HG03378 (cell line): ENCODE results near the gene ZFAND2B.

Source experiments
- ATAC-seq: cut with Tn5 transposase; IDR thresholded peaks from one replicate; pipeline ENCODE4 v1.9.1; 2021; ENCODE audit warnings: mild to moderate bottlenecking, moderate library complexity; ENCODE audit not compliant: unreplicated experiment

Gene ZFAND2B, protein sequence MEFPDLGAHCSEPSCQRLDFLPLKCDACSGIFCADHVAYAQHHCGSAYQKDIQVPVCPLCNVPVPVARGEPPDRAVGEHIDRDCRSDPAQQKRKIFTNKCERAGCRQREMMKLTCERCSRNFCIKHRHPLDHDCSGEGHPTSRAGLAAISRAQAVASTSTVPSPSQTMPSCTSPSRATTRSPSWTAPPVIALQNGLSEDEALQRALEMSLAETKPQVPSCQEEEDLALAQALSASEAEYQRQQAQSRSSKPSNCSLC

DNA sequence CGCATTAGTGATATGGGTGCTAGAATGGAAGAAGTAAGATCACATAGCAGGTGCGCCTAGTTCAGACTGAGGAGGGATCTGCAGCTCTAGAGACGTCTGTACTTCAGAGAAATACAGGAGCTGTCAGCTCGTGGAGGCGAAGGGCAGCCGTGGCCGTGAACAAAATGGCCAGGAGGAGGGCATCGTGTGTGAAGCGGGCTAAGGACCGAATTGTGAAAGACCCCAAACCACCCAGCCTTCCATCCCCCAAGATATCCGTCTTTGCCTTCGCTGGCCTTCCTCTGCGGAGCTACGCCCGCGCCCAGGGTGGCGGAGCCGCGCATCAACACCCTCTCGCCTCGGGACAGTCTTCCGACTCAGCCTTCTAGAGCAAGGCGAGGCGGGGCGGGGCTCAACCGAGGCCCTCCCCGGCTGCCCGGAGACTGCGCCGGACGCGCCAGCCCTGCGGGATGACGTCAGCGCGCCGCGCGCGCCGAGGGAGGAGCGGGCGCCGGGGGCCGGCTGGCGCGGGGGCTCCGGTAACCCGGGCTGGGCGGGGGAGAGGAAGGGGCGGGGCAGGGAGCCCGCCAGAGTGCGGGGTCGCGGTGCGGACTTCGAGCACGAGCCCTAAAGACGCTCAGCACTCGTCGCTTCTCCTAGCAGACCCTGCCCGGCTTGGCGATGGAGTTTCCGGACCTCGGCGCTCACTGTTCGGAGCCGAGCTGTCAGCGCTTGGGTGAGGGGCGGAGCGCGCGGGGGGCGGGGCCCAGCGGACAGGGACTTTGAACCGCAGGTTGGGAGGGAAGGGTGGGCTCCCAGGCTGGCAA, at the start of gene ZFAND2B:
Gene ZFAND2B, plus strand, starts transcription at position 455 of the 806 bp plus-strand sequence. Its CDS starts 206 bp downstream, at position 661.
- ATAC-seq = peak; percentile 90

DNA sequence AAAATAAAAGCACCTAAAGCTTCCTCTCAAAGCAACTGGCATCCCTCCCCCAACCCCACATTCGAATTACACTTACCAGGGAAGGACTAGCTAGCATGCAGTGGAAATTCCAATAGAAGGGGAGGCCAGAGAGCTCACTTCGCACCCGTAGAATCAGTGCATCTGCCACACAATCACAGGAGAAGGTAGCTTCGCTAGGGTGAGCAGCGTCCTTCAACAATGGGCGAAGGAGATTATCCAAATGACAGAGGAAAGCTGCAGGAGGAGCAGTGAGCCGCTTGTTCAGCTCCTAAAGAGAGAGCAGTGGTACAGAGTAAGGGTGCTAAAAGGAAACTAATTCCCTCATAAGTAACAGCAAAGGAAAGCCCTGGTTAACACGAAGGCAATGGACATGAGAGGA, 49.2 kb upstream of the ZFAND2B start:
- ATAC-seq = no peak

DNA sequence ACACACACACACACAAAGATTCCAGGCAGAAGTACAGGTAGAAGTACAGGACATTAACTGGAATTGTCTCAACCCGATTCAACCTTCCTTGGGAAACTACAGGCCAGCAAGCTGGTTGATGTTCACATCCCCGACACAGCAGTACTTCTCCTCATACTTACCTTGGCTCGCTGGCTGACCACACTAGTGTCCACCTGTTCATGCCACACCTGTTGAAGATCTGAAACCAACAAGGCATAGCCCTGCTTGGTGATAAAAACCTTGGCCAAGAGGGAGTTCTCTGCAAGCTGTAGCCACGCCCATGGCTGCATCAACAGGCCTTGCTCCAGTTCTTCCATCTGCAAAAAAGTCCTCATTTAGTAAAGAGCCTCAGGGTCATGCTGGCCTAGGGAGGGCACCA, 48.6 kb upstream of the ZFAND2B start:
- no peak for ATAC-seq

DNA sequence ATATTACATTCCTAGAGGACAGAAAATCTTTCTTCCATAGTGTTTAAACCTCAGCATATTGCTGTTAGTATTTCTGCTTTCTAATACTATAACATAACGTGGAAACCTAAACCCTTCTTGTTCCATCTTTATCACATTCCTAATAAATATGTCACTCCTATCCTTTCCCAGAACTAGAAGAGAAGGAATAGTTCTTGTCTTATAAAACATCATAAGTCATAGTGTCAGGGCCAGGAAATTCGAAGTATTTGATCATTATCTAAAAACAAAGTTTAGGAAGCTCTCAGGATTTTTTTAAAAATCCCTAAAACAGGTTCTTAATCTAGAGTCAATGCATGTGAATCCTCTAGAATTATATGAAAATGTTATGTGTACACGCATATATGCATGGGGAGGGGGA, 48.0 kb upstream of the ZFAND2B start:
- no peak for ATAC-seq

DNA sequence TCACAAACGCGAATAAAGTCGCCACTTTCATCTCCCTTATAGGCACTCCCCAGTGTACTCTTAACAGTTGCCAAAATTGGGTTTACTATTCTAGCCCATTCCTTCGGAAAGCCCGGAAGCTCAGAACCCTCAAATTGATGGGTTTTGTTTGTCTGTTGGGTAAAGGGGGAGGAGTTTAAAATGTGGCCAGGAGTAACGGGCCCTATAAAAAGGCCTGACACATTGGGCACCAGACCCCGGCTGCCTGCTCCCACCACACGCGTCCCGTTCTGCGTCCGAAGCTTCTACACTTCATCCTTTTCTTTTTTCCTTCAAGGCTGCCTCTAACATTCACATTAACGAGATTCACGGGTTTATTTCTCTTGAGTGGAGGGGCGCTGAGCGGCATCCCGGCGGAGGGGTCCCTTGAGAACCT, 46.8 kb upstream of the ZFAND2B start:
- ATAC-seq = peak; percentile 1

DNA sequence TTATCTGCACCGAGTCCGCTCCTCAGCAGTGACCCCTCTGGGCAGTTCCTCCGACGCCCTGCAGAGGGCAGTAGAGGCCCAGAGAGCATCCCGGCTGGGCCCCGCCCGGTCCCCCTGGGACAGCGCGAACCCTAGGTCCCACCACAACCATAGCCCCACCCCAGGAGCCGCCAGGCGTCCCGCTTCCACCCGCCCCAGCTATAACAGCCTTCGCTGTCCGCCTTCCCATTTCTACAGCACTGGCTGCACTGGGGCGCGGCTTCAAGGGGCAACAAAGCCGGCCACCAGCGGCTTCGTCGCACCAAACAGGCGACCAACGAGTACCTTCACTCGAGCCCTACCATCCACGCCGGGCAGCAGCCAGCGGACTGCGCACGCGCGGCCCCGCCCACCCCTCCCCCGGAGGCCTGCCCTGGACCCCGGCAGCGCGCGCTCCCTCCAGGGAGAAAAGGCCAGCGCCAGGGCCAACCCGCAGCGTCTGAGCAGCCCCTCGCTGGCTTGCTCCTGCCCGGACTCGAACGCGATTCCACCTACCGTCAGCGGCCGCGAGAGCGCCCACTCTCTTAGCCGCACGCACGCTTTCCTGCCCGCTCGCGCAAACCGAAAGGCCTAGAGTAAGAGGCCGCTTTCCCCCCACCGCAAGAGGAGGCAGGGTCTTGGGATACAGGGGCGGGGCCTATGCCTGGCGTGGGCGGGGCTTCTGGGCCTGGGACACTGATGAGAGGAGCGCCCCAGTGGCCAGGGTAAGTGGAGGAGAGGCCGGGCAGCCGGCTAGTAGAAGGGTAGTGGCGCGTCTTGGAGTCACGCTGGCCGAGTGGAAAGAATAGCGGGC, 46.2 kb upstream of the ZFAND2B start, which contains the start of gene NHEJ1:
Gene NHEJ1, minus strand, starts transcription at position 630 of the 832 bp plus-strand sequence. CDS start 2,453 bp downstream, outside the sequence.
- peak; percentile 73 for ATAC-seq

DNA sequence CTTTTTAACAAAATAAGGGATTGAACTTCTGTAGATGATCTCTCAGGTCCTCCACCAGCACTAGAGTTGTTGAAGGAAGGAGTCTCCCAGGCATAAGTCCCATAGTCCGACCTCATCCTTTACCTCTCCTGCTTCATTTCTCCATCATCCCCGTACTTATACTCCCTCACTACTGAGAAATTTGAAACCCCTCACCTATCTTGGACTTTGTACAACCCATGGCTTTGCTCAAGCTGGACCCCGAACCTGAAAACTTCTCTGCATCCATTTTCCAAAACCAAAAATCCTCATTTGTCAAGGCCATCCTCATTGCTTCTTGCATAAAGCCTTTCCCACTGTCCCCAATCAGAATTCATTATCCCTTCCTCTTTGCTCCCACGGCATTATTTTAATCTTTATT, 45.5 kb upstream of the ZFAND2B start:
- no peak for ATAC-seq

DNA sequence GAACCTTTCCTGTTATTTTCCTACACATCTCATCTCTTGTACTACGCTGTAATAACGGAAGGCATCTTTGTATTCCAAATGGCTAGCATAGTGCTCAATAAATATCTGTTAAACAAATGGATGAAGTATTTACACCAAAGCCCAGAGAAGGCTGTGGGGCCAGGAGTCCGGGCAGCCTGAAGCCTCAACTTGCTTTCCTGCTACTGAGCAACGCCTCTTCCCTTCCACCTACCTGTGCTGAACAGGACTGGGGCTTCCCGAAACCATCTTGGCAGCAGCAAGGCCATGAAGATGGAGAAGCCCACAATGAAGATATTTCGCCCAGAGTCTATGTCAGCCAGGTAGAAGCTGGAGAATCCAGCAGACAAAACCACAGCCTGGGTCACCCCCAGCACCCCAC, 43.4 kb upstream of the ZFAND2B start:
- no peak for ATAC-seq

DNA sequence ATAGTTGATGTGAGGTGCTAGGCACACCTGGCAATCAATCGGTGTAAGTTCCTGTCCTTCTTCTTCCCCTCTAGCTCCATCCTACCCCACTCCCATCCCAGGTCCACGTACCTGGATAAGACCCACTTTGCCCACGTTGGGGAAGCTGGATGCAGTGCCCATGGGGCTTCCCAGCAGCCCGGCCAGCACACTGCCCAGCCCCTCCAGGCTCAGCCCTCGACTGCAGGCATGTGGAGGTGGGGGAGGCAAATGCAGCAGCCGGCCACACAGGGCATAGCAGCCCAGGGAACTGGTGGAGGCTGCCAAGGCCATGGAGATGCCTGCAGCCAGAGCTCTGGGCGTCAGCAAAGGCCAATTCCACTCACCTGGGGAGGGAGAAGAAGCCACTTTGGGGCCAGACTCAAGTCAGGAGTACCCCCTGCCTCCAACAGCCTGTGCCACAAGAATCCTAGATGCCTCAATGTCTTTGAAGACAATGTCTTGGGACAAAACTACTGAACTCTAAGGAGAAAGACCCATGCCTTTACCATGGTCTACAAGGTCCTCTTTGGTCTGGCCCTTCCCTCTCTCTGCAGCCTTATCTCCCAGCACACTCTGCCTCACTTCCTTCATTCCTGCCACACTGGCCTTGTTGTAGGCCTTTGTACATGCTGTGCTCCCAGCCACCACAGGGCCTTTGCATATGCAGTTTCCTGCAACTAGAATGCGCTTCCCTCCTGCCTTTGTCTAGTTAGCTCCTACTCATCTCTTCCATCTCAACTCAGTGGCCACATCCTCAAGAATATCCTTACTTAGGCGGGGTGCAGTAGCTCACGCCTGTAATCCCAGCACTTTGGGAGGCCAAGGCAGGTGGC, 41.3 kb upstream of the ZFAND2B start:
- ATAC-seq = no peak

DNA sequence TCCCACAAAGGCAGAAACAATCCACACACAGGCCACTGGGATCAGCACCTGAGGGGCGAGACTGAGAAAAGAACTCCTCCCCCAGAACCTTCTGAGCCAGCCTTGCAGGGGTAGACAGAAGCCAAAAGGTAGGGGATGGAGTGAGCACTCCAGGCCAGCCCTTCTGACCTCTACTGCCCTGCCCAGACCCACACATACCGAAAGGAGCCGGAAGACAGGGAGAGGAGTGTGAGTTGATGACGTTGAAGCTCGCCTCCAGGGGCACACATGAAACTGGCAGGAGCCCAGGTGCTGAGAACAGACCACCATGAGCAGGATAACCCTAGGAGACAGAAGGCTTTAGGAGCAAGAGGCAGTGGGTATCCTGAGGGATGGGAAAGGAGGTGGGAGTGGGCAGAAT, 38.6 kb upstream of the ZFAND2B start:
- ATAC-seq = no peak

DNA sequence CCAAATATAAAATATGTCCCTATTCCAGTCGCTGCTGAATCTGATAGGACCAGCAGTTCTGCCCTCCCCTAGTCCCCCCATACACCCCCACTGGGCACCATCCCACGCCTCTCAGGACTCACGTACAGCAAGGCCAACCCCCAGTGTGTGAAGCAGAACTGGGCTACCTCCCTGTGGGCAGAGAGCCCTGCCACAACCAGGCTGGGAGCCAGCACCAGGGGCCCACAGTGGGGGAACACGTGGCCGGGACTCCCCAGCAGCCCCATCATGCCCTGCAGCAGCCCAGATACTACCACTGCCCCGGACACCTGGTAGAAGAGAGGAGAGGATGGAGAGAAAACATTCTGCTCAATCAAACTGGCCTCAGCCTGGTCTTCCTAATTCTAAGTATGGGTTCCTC, 38.1 kb upstream of the ZFAND2B start:
- no peak for ATAC-seq

DNA sequence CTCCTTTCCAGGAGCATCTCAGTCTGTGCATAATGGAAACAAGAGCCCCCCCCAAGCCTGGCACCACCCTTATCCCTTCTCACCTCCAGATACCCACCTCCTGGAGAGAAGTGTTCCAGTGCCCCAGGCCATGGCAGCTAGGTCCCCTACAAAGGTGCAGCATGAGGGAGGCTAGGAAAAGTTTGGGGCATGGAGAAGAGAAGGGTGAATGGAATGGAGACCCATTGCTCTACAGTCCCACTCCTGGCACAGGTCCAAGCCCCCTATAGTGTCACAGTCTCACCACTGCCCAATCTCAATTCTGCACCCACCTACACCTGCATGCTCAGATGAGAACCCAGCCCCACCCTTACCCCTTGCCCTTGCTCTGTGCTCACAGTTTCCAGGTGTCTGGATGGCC, 37.6 kb upstream of the ZFAND2B start:
- ATAC-seq = no peak

DNA sequence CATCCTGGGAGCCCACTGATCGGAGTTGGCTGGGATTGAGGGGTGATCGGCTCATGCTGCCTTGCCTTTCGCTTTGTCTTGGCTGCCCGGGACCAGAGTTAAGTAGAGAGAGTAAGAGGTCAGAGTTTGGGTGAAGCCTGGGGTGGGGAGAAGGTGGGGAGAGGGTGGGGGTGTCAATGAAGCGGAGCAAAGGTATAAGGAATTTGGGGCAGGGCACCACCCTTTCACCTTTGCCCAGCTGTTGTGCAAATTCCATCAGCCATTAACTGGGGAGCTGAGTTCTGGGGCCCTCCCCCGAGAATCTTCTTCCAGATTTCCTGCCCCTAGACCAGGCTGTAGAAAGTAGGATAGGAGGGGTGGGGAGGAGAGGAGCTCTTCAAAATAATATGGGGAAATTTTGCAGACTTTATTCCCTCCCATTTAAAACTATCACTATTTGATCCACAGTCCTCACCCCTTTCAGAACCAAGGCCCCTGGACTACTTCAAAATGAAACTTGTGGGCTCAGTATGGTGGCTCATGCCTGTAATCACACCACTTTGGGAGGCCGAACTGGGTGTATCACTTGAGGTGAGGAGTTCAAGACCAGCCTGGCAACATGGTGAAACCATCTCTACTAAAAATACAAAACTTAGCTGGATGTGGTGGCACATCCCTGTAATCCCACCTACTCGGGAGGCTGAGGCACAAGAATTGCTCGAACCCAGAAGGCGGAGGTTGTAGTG, 36.5 kb upstream of the ZFAND2B start, which contains the start of gene SLC23A3:
Gene SLC23A3, minus strand, starts transcription at position 100 of the 725 bp plus-strand sequence. Its CDS starts 45 bp downstream, at position 55.
- no peak for ATAC-seq

DNA sequence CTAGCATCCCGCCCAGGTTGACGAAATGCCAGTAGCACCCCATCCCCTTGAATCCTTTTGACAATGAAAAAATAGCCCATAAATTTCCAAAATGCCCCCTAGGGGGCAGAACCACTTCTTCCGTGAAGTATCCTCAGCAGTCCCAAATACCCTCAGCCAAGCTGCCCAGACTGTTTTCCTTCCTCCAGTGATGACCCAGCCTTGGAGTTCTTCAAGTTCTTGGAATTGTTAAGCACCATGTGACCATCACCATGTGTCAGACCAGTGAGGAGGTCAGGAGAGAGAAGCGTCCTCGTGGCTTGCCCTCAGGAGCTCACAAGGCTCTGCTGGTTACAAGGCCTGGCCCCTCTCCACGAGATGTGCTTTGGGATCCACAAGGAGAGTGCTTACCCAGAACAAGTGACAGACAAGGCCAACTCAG, 35.3 kb upstream of the ZFAND2B start:
- ATAC-seq = no peak

DNA sequence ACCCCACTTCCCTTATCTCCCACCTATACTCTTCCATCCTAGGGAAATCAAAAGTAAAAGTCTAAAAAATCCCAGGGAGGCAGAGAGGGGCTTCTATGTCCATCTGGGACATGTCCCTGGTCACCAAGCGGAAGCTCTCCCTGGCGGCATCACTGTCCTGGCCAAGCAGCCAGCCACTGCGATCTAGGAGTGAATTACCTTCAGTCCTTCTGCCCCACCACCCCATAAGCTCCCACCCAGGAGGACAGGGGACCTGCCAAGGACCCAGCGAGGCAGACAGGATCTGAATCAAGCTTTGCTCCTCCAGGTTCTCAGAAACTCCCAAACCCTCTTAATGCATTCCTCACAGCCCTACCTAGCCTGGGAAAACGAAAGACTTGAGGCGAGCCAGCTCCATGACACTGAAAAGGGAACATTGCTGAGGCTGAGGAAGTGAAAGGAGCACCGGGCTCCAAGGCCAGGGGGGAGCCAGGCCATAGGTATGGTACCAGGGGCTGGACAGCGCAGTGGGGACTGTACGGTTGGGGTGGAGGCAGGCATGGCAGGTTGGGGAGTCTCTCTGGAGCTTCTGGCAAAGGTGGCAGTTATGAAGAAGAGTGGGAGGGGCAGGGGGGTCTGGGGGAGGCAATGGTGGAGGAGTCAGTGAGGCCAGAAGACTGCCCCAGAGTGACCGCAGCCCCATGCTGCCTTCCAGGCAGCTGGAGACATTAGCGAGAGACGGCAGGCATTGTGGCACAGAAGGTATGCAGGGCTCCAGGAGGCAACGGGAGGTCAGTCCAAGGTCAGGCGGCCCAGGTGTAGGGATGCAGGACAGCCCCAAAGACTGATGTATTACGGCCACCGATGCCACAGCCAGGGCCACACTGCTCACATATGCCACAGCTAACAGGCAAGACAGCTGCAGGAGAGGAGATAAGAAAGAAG, 34.1 kb upstream of the ZFAND2B start:
- no peak for ATAC-seq

DNA sequence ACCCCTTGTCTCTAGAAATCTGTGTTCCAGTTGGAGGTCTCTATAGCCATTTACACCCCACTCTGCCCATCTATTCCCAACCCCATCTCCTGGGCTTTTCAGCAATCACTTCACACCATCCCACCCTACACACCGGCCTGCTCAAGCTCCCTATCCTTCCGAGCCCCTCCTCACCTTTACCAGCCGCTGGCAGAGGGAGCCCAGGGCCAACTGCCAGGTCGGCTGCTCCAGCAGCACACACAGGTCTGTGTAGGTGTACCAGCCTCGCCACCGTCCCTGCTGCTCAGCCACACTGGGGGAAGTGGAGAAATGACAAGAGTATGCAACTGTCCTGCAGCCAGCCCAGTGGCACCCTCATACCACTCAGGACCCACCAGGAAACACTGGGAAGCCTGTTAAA, 33.4 kb upstream of the ZFAND2B start:
- no peak for ATAC-seq

DNA sequence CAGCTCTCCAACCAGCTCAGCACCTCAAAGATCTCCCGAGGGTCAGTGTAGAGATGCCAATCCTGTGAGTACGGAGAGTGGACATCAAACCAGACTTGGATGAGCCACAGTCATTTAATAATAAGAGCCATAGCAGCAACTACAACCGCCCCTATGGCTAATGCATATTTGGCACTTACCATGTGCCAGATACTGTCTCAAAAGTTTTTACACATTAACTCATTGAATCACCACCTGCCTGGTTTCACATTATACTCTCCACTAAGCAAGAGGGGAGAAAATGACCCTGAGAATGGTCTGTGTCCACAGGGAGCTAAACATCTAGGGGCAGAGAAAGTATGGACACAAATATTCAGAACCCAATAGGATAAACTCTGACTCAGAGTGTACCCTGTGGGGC, 32.4 kb upstream of the ZFAND2B start:
- no peak for ATAC-seq

DNA sequence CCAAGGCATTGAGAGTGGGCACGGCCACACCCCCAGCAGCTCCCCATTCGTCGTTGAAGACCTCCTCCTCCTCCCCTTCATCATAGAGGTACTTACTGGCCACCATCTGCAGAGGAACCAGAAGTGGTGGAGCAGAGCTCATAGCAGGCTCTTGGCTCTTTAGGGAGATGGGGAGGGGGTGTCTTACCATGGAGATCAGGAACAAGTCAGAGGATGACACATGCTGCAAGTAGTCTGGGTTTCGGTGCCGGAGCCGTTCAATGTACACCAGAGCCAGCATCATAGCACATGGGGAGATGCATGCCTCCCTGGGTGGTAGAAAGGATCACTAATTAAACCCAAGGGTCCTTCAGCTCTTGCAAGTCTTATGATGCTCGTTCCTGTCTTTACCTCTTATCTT, 31.8 kb upstream of the ZFAND2B start:
- ATAC-seq = no peak

DNA sequence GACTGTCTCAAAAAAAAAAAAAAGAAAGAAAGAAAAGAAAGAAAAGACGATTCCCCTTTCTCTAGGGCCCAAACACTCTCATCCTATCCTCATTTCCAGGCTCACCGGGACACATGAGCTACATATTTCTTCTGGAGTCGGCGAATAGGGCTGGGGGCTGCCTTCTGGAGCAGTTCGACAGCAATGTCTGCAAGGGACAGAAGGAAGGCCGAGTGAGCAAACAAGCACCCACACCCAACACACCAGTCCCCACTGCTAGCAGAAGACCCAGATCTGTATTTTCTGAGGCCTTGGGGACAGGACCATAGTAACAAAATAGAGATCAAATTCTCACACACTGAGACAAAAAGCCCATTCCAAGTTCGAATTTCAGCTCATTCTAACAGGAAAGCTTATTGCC, 31.1 kb upstream of the ZFAND2B start:
- no peak for ATAC-seq
